Left lung (tissue), 10 donors: ENCODE measurements around the gene SLC16A6. TPM values are rescaled to one million over a fixed set of nuclear protein-coding genes. Genes with fewer than 3 reads are reported as not detected.
A peak's percentile ranks its signal among the peaks of the same experiment; 100 is the strongest.
"Not testable (repeated sequence)": the region's sequence is repeated elsewhere in the genome, so short reads cannot be mapped to it uniquely, and the experiment has no call there.

Source experiments
- ATAC-seq: fragments of 200-7000 bp; cut with Tn5 transposase; one replicate; pipeline ENCODE4 v1.9.1; 2020; ENCODE audit warnings: moderate library complexity
- DNase-seq, 4 donors: peaks; one replicate each; pipeline ENCODE4 v3.0.0-alpha.2; 2013 to 2020
- H3K27ac ChIP-seq, 2 donors: fragments of 200-600 bp; sonication (generic) in 1 of 2; one replicate each; pipeline versions ENCODE4 v1.5.0 to v1.8.0; 2020 to 2021
- H3K27me3 ChIP-seq, 2 donors: fragments of 200-600 bp; sonication (generic) in 1 of 2; one replicate each; pipeline versions ENCODE4 v1.5.0 to v1.8.0; 2020 to 2021
- H3K36me3 ChIP-seq, 2 donors: fragments of 200-600 bp; sonication (generic) in 1 of 2; one replicate each; pipeline versions ENCODE4 v1.5.0 to v1.8.0; 2020 to 2021
- H3K4me1 ChIP-seq, 2 donors: fragments of 200-600 bp; one replicate each; pipeline ENCODE4 v1.8.0; 2021
- H3K4me3 ChIP-seq, 2 donors: fragments of 200-600 bp; sonication (generic) in 1 of 2; one replicate each; pipeline versions ENCODE4 v1.5.0 to v1.8.0; 2020 to 2021; ENCODE audit warnings: mild to moderate bottlenecking in 1 of 2
- H3K9me3 ChIP-seq, 2 donors: fragments of 200-600 bp; sonication (generic) in 1 of 2; one replicate each; pipeline versions ENCODE4 v1.5.0 to v1.8.0; 2020 to 2021
- intact Hi-C, 2 donors: fragments of 100-400 bp; cut with DNase I; formaldehyde crosslinking; loops; one replicate each; pipeline versions ENCODE4 v1.11.2 to v1.14.2; 2022
- polyA plus RNA-seq, 6 donors: library from polyadenylated mRNA; unstranded; fragments of 120-200 nt; gene quantifications; one replicate each; pipeline ENCODE4 v1.2.1, GENCODE V29; 2013; ENCODE audit not compliant: insufficient read length in 6 of 6
- total RNA-seq, 2 donors: library from RNA; stranded (reverse); fragmentation: NEBNext Ultra II Directional; extraction: Animal tissue kit (Norgen Biotek cat#: 25700); gene quantifications; one replicate each; pipeline ENCODE4 v1.2.1, GENCODE V29; 2021
- TF ChIP-seq, protein P1 (sequence below), 2 donors: fragments of 200-600 bp; sonication (generic) in 1 of 2; IDR thresholded peaks; one replicate each; pipeline versions ENCODE4 v1.5.0 to v1.8.0; 2021; ENCODE audit warnings: antibody characterized with exemption in 2 of 2
- donor health status: DM: no; HTN: yes; CAD: no.
- donor health status: DM: no; HTN: no; CAD: no.

The SLC16A6 gene
- total and polyA plus RNA-seq, 8 donors, result 0.47 to 10.5 (median 0.87) TPM

DNA sequence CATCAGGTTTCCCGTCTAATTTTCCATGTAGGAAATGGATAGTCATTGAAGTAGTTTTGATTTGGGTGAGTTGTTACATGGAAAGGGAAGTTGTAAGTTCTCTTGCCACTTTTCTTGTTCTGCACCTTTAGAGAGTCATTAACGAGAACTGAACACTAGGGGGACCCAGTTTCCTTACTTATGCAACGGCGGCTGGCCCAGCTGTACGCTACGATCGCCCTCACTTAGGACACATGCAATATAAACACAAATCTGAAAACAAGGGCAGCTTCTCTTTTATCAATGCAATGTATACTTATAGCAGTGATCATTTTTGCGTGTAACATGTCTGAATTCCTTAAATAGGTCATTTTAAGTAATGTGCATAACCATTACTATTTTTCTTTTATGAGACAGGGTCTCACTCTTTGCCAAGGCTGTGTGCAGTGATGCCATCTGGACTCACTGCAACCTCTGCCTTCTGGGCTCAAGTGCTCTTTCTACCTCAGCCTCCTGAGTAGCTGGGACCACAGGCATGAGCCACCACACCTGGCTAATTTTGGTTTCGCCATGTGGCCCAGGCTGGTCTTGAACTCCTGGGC, 27.7 kb downstream of the SLC16A6 start:
- H3K27me3 ChIP-seq, H3K36me3 ChIP-seq, H3K27ac ChIP-seq, H3K4me3 ChIP-seq, H3K9me3 ChIP-seq: not testable (repeated sequence)
- peaks cover 3 to 25% of the 10 kb centered on the region in 2 donors for H3K4me1 ChIP-seq
- intact Hi-C loops, result loop anchor here in 1 of 2 donors (5.0 kb wide), 1 partner anchor 199 kb away; no protein-coding TSS in a partner anchor
- DNase-seq, result peak in 1 of 4 donors; percentile 26
- TF ChIP-seq, protein P1, sequence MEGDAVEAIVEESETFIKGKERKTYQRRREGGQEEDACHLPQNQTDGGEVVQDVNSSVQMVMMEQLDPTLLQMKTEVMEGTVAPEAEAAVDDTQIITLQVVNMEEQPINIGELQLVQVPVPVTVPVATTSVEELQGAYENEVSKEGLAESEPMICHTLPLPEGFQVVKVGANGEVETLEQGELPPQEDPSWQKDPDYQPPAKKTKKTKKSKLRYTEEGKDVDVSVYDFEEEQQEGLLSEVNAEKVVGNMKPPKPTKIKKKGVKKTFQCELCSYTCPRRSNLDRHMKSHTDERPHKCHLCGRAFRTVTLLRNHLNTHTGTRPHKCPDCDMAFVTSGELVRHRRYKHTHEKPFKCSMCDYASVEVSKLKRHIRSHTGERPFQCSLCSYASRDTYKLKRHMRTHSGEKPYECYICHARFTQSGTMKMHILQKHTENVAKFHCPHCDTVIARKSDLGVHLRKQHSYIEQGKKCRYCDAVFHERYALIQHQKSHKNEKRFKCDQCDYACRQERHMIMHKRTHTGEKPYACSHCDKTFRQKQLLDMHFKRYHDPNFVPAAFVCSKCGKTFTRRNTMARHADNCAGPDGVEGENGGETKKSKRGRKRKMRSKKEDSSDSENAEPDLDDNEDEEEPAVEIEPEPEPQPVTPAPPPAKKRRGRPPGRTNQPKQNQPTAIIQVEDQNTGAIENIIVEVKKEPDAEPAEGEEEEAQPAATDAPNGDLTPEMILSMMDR (IDR thresholded peaks at IDR 0.05), result peak; percentile 59 to 70
- peak; percentile 89 for ATAC-seq

DNA sequence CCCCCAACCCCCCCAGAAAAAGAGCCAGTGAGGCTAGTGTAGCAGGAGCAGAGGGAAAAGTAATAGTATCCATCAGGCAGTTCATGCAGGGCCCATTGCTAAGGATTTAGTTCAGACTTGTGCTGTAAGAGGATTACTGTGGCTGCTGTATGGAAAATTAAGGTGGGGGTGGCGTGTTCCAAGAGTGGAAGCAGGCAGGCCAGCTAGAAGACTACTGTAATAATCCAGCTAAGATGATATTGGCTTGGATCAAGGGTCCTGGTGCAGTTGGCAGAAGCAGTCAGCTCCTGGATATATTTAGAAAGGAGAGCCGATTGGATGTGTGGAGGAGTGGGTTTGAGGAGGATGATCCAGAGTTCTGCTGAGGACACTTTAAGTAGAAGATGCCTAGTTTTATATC, 28.5 kb downstream of the SLC16A6 start:
- H3K4me1 ChIP-seq, result peaks cover 3 to 26% of the 10 kb centered on the region in 2 donors
- DNase-seq, H3K36me3 ChIP-seq, H3K4me3 ChIP-seq, H3K9me3 ChIP-seq, H3K27me3 ChIP-seq, ATAC-seq, H3K27ac ChIP-seq: not testable (repeated sequence)
- intact Hi-C loops, result loop anchor here in 1 of 2 donors (5.0 kb wide), 1 partner anchor 200 kb away; no protein-coding TSS in a partner anchor

DNA sequence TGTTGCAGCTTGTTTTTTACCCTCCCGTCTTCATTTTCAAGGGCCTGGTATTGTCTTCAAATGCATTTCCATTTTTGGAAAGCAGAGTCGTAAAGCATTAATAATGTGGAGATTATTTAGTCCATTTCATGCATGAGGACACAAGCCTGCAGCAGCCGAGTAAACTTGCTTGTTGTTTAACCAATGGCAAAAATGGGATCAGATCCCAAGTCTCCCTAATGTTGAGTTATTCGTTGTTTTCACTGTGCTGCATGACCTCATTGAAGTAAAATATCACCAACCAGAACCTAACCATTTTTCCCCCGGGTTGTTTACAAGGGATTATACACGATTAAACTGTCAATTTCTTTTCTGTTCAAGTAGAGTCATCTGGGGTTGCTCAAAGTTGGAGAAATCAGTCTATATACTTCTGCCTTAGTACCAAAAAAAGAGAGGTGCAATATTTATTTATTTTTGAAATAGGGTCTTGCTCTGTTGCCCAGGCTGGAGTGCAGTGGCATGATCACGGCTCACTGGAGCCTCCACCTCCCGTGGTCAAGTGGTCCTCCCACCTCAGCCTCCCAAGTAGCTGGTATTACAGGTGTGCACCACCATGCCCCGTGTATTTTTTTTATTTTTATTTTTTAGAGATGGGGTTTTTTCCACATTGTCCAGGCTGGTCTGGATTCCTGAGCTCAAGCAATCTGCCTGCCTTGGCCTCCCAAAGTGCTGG, 30.7 kb downstream of the SLC16A6 start:
- ATAC-seq (no peak), DNase-seq (no peak)
- TF ChIP-seq, protein P1 (IDR thresholded peaks at IDR 0.05), result no peak
- Histone ChIP-seq H3K27ac (no peak overlapping the region), H3K36me3 (peaks cover 0 to 10% of the 10 kb centered on the region in 2 donors), H3K4me1 (peaks cover 3 to 43% of the 10 kb centered on the region in 2 donors), H3K4me3 (no peak overlapping the region), H3K9me3 (no peaks in the 10 kb centered on the region), H3K27me3 (no peaks in the 10 kb centered on the region)
- intact Hi-C loops, result loop anchor here in 1 of 2 donors (5.0 kb wide), 1 partner anchor 202 kb away; no protein-coding TSS in a partner anchor

DNA sequence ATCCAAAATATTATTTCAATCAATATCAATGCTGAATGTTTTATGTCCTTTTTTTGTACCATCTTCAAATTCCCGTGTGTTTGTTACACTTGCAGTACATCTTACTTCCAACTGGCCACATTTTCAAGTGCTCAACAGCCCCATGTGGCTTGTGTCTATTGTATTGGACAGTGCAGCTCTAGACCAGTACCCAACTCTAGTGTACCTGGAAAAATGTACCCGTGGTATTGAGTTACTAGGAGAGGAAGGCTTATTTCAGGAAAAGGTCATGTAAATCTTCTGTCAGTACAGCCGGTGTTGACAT, 31.3 kb downstream of the SLC16A6 start:
- ATAC-seq, DNase-seq, H3K27me3 ChIP-seq, H3K4me3 ChIP-seq, intact Hi-C loops, H3K9me3 ChIP-seq, H3K36me3 ChIP-seq: not testable (repeated sequence)
- H3K4me1 ChIP-seq, result peaks cover 3 to 44% of the 10 kb centered on the region in 2 donors
- peak overlapping the region in 1 of 2 donors; percentile 71 for H3K27ac ChIP-seq

DNA sequence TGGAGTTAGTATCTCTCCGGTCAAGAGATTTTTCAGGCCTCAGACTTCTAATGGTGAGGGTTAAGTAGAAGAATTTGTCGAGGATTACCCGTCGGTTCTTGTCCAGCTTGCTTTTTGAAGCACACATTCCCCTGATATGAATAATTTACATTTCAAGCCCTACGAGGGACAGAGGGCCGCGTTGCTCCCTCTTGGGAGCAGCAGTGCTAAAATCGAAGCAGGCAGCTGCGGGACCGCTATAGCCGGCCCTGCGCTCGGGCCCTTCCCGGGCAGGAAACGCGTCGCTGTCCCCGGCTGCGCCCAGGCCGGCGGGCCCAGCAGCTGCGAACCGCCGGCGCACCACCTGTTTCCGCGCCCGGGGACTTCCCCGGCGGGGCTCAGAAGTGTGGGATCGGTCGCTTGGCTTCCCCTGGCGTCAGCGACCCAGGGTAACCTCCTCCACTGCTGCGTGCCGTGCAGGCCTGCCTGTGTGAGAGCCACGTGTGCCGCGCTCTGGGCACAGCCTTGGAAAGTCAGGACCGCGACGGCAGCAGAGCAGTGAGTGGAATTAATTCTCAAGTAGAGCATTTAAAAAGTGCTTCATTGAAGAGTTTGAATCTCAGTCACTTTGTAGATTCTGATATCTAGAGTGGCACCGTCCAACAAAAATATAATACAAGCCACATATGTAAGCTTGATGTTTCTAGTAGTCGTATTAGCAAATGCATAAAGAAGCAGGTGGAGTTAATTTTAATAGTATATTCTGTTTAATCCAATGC, 31.9 kb downstream of the SLC16A6 start:
- H3K4me1 ChIP-seq, result peaks cover 3 to 44% of the 10 kb centered on the region in 2 donors
- H3K27me3 ChIP-seq, intact Hi-C loops, H3K4me3 ChIP-seq, H3K36me3 ChIP-seq, H3K9me3 ChIP-seq: not testable (repeated sequence)
- peak overlapping the region in 1 of 2 donors; percentile 71 for H3K27ac ChIP-seq
- ATAC-seq (peak; percentile 93), DNase-seq (peak in 3 of 4 donors; percentile 45 to 89 (median 57))

DNA sequence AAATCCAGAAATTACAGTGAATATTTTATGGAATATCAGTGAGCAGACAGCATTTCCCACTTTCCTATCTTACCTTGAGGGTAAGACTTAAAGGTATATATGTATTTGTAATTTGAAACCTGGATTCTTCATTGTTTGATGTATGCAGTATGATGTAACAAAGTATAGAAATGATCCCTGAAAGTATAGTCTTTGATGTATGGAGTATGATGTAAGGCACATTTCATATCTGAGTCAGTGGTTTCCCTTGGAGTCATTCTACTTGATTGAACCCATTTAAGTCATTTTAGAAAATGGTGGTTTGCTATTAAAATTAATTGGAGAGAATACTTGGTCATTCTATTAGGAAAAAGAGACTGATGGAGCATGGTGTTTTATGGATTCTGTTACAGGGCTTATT, 33.0 kb downstream of the SLC16A6 start:
- Histone ChIP-seq H3K4me1 (peaks cover 0 to 41% of the 10 kb centered on the region in 2 donors), H3K9me3 (no peaks in the 10 kb centered on the region), H3K27me3 (no peaks in the 10 kb centered on the region), H3K27ac (no peak overlapping the region), H3K36me3 (peaks cover 0 to 10% of the 10 kb centered on the region in 2 donors), H3K4me3 (no peak overlapping the region)
- intact Hi-C loops, result no loop called here
- no peak for ATAC-seq
- no peak for DNase-seq
- TF ChIP-seq, protein P1 (IDR thresholded peaks at IDR 0.05), result no peak

DNA sequence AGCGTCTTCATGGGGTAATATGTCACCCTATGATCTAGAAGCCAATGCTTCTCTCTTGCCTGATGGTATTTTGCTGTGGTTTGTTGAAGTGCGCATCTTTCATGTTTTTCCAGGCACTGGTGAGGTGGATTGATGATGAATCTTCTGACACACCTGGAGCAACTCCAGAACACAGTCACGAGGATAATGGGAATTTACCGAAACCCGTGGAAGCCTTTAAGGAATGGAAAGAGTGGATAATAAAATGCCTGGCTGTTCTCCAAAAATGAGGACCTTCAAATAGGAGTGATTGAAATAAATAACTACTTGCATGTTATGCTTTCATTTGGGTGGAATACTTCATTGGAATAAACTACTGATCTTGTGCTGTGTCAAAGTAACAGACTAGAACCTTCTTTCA, 34.2 kb downstream of the SLC16A6 start:
- H3K27me3 ChIP-seq, intact Hi-C loops, H3K9me3 ChIP-seq, H3K27ac ChIP-seq, DNase-seq, ATAC-seq, H3K4me3 ChIP-seq: not testable (repeated sequence)
- Histone ChIP-seq H3K4me1 (peaks cover 0 to 37% of the 10 kb centered on the region in 2 donors), H3K36me3 (peaks cover 0 to 18% of the 10 kb centered on the region in 2 donors)
